ENCODE measurements around the gene CES3. TPM values are rescaled to one million over a fixed set of nuclear protein-coding genes. Genes with fewer than 3 reads are reported as not detected.

Gene CES3
- total and polyA plus RNA-seq, 9 of the 15 experiments (the other 6 are each of a cell fraction or from before 2014, with no cell fraction given) = 0.06 to 2.2 (median 0.68) TPM

- ATAC-seq (no peak), FAIRE-seq (no peak), DNase-seq (ENCODE audit: extremely low read depth in 1 of 4, low spot score in 3 of 4) (no peak)
- Histone ChIP-seq H3K79me2 (ENCODE audit: control insufficient read depth, insufficient read depth, low read length) (no peaks in the 10 kb centered on the region), H3K4me2 (ENCODE audit: insufficient read depth, low read length) (no peak overlapping the region), H2AFZ (ENCODE audit: low read depth, low read length) (no peak overlapping the region), H3K36me3 (ENCODE audit: control insufficient read depth, insufficient read depth, low read length) (no peaks in the 10 kb centered on the region), H3K27ac (ENCODE audit: extremely low read depth, low read depth, low read length) (no peak overlapping the region), H3K4me3 (no peak overlapping the region), H3K9me3 (replicated peaks; ENCODE audit: control insufficient read depth, insufficient read depth, low read depth, low read length) (no peaks in the 10 kb centered on the region), H4K20me1 (replicated peaks; ENCODE audit: control insufficient read depth, insufficient read depth, low read length) (no peaks in the 10 kb centered on the region; the same call in 1 of the 2 replicates), H3K4me1 (replicated peaks in 1 of 2; ENCODE audit: control insufficient read depth in 2 of 2, insufficient read depth in 2 of 2, low read length in 2 of 2) (peaks cover 0 to 23% of the 10 kb centered on the region in 2 experiments; a peak in 2 of 5 replicates), H3K9me1 (ENCODE audit: control insufficient read depth, insufficient read depth, low read length) (no peaks in the 10 kb centered on the region), H3K9ac (ENCODE audit: insufficient read depth in 1 of 2, low read depth in 2 of 2, low read length in 2 of 2) (no peak overlapping the region), H3K27me3 (ENCODE audit: control insufficient read depth in 2 of 2, insufficient read depth in 2 of 2, low read length in 2 of 2) (peaks cover 12 to 64% of the 10 kb centered on the region in 2 experiments; a peak in 4 of 5 replicates)
- TF ChIP-seq JUN (IDR thresholded peaks at IDR 0.05; ENCODE audit: borderline replicate concordance, low read depth, low read length) (no peak), JUN (CRISPR knock-in tag; IDR thresholded peaks at IDR 0.05; ENCODE audit: borderline replicate concordance) (no peak), ZZZ3 (IDR thresholded peaks at IDR 0.05) (no peak), SUPT5H (IDR thresholded peaks at IDR 0.05) (no peak), ZFP36 (IDR thresholded peaks at IDR 0.05; ENCODE audit: low read depth, low read length, partially characterized antibody) (no peak), ELF4 (CRISPR knock-in tag; IDR thresholded peaks at IDR 0.05) (no peak), ZBTB9 (CRISPR knock-in tag; IDR thresholded peaks at IDR 0.05) (no peak), BCOR (IDR thresholded peaks at IDR 0.05) (no peak), CBX1 (IDR thresholded peaks at IDR 0.05; ENCODE audit: low read depth) (no peak), CHCHD3 (CRISPR knock-in tag; IDR thresholded peaks at IDR 0.05) (no peak)
- TF ChIP-seq, protein P1, sequence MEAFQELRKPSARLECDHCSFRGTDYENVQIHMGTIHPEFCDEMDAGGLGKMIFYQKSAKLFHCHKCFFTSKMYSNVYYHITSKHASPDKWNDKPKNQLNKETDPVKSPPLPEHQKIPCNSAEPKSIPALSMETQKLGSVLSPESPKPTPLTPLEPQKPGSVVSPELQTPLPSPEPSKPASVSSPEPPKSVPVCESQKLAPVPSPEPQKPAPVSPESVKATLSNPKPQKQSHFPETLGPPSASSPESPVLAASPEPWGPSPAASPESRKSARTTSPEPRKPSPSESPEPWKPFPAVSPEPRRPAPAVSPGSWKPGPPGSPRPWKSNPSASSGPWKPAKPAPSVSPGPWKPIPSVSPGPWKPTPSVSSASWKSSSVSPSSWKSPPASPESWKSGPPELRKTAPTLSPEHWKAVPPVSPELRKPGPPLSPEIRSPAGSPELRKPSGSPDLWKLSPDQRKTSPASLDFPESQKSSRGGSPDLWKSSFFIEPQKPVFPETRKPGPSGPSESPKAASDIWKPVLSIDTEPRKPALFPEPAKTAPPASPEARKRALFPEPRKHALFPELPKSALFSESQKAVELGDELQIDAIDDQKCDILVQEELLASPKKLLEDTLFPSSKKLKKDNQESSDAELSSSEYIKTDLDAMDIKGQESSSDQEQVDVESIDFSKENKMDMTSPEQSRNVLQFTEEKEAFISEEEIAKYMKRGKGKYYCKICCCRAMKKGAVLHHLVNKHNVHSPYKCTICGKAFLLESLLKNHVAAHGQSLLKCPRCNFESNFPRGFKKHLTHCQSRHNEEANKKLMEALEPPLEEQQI (IDR thresholded peaks at IDR 0.05) = no peak
- no TSS peak for BruUV-seq (replicated peaks)
- ChIA-PET POLR2A (interaction anchor here (0.9 to 2.4 kb wide), 3 partner anchors 9 to 20 kb away, joined by 3 to 9 read pairs (median 4); no protein-coding TSS in a partner anchor), CTCF (ENCODE audit: low intra/inter-chr PET ratio) (no interaction called here)
- in situ Hi-C loops (cut with MboI) (no loop called here), intact Hi-C loops (cut with micrococcal nuclease) (no loop called here)
- WGBS (ENCODE audit: insufficient coverage, low coverage, missing lambda C conversion rate) = 2% methylated on average over 5 of the region's 5 CpGs
Observed at GRCh38 chr16:66919569-66920298, 41.3 kb upstream of the CES3 start.

Data from K562 (cell line).